ENCODE data around the gene SMTN. TPM values are rescaled to one million over a fixed set of nuclear protein-coding genes. Genes with fewer than 3 reads are reported as not detected.
A peak's percentile ranks its signal among the peaks of the same experiment; 100 is the strongest.

Gene SMTN
- total and polyA plus RNA-seq, 4 donors: 10.1 to 47.3 (median 13.8) TPM

DNA sequence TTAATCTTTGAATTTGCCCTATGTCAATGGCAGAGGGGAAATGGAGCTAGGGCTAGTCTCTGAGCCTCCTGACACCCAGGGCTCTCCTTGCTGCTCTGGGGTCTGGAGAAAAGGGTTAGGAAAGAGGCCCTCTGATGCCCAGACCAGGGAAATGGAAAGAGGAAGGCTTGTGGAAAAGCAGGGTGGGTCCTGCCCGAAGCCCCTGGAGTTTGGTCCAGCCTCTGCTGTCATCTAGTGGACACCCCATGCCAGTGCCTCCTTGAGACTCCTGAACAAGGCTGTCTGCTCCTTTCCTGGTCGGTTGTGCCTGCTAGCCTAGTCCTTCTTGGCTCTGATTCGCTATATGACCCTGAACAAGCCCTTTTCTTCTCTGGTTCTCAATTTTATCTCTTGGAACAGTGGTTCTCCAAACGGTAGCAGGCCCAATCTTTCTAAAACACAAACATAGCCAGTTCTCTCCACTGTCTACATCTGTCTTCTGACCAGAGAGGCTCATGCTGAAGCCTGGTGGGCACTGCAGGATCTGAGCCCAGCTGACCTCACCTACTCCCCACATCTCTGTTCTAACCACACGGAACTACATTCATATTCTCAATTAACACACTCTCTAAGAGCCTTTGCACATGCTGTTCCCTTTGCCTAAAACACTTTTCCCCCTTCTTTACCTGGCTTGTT, 68.0 kb downstream of the SMTN start:
- 33% methylated on average over 5 of the region's 5 CpGs for WGBS
- H3K9ac ChIP-seq (ENCODE audit: low read depth in 1 of 2, low read length in 2 of 2): no peak overlapping the region
- H3K27ac ChIP-seq (ENCODE audit: low read depth in 1 of 2, low read length in 2 of 2): no peak overlapping the region
- H3K4me3 ChIP-seq (ENCODE audit: low read depth in 1 of 3, low read length in 3 of 3): no peak overlapping the region
- peak; percentile 56 for DNase-seq (ENCODE audit: low spot score)
- no peaks in the 10 kb centered on the region for H3K36me3 ChIP-seq (ENCODE audit: control insufficient read depth in 4 of 4, insufficient read depth in 3 of 4, low read depth in 1 of 4, low read length in 3 of 4)
- TF ChIP-seq RAD21 (IDR thresholded peaks at IDR 0.05) (peak; percentile 79 to 89), NR2F2 (IDR thresholded peaks at IDR 0.05) (no peak), FOXA1 (IDR thresholded peaks at IDR 0.05) (no peak), MAX (IDR thresholded peaks at IDR 0.05) (no peak), EGR1 (IDR thresholded peaks at IDR 0.05; ENCODE audit: low read depth in 2 of 2) (no peak), HNF4G (IDR thresholded peaks at IDR 0.05) (no peak), SP1 (IDR thresholded peaks at IDR 0.05) (no peak), TAF1 (conservative IDR thresholded peaks at IDR 0.05) (no peak)
- TF ChIP-seq, protein P1, sequence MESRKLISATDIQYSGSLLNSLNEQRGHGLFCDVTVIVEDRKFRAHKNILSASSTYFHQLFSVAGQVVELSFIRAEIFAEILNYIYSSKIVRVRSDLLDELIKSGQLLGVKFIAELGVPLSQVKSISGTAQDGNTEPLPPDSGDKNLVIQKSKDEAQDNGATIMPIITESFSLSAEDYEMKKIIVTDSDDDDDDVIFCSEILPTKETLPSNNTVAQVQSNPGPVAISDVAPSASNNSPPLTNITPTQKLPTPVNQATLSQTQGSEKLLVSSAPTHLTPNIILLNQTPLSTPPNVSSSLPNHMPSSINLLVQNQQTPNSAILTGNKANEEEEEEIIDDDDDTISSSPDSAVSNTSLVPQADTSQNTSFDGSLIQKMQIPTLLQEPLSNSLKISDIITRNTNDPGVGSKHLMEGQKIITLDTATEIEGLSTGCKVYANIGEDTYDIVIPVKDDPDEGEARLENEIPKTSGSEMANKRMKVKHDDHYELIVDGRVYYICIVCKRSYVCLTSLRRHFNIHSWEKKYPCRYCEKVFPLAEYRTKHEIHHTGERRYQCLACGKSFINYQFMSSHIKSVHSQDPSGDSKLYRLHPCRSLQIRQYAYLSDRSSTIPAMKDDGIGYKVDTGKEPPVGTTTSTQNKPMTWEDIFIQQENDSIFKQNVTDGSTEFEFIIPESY (IDR thresholded peaks at IDR 0.05): no peak
- TF ChIP-seq, protein P2, sequence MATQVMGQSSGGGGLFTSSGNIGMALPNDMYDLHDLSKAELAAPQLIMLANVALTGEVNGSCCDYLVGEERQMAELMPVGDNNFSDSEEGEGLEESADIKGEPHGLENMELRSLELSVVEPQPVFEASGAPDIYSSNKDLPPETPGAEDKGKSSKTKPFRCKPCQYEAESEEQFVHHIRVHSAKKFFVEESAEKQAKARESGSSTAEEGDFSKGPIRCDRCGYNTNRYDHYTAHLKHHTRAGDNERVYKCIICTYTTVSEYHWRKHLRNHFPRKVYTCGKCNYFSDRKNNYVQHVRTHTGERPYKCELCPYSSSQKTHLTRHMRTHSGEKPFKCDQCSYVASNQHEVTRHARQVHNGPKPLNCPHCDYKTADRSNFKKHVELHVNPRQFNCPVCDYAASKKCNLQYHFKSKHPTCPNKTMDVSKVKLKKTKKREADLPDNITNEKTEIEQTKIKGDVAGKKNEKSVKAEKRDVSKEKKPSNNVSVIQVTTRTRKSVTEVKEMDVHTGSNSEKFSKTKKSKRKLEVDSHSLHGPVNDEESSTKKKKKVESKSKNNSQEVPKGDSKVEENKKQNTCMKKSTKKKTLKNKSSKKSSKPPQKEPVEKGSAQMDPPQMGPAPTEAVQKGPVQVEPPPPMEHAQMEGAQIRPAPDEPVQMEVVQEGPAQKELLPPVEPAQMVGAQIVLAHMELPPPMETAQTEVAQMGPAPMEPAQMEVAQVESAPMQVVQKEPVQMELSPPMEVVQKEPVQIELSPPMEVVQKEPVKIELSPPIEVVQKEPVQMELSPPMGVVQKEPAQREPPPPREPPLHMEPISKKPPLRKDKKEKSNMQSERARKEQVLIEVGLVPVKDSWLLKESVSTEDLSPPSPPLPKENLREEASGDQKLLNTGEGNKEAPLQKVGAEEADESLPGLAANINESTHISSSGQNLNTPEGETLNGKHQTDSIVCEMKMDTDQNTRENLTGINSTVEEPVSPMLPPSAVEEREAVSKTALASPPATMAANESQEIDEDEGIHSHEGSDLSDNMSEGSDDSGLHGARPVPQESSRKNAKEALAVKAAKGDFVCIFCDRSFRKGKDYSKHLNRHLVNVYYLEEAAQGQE (IDR thresholded peaks at IDR 0.05): no peak
- TF ChIP-seq, protein P3, sequence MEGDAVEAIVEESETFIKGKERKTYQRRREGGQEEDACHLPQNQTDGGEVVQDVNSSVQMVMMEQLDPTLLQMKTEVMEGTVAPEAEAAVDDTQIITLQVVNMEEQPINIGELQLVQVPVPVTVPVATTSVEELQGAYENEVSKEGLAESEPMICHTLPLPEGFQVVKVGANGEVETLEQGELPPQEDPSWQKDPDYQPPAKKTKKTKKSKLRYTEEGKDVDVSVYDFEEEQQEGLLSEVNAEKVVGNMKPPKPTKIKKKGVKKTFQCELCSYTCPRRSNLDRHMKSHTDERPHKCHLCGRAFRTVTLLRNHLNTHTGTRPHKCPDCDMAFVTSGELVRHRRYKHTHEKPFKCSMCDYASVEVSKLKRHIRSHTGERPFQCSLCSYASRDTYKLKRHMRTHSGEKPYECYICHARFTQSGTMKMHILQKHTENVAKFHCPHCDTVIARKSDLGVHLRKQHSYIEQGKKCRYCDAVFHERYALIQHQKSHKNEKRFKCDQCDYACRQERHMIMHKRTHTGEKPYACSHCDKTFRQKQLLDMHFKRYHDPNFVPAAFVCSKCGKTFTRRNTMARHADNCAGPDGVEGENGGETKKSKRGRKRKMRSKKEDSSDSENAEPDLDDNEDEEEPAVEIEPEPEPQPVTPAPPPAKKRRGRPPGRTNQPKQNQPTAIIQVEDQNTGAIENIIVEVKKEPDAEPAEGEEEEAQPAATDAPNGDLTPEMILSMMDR (IDR thresholded peaks at IDR 0.05; ENCODE audit: low read depth, low read length, missing input control): peak; percentile 82
- no peaks in the 10 kb centered on the region for H3K4me1 ChIP-seq (ENCODE audit: control insufficient read depth in 4 of 4, insufficient read depth in 4 of 4, low read length in 3 of 4)
- H3K9me3 ChIP-seq (ENCODE audit: control insufficient read depth in 4 of 4, low read length in 3 of 4): peaks cover 0 to 7% (median 2%) of the 10 kb centered on the region in 4 donors
- no peaks in the 10 kb centered on the region for H3K27me3 ChIP-seq (ENCODE audit: control insufficient read depth in 4 of 4, insufficient read depth in 4 of 4, low read length in 3 of 4)

DNA sequence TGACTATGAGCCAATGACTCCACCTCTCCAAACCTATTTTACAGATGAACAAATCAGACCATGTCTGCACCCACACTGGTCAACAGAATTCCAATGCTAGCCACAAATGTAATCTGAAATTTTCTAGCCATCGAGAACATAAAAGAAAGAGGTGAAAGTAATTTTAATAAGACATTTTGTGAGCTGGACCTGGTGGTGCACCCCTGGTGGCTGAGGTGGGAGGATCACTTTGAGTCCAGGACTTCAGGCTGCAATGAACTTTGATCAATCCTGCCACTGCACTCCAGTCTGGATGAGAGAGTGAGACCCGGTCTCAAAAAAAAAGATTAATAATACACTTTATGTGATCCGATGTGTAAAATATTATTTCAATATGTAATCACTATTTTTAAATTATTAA, 69.5 kb downstream of the SMTN start:
- Histone ChIP-seq H3K4me1 (ENCODE audit: control insufficient read depth in 4 of 4, insufficient read depth in 4 of 4, low read length in 3 of 4) (no peaks in the 10 kb centered on the region), H3K27me3 (ENCODE audit: control insufficient read depth in 4 of 4, insufficient read depth in 4 of 4, low read length in 3 of 4) (no peaks in the 10 kb centered on the region), H3K36me3 (ENCODE audit: control insufficient read depth in 4 of 4, insufficient read depth in 3 of 4, low read depth in 1 of 4, low read length in 3 of 4) (no peaks in the 10 kb centered on the region), H3K4me3 (ENCODE audit: low read depth in 1 of 3, low read length in 3 of 3) (no peak overlapping the region), H3K27ac (ENCODE audit: low read depth in 1 of 2, low read length in 2 of 2) (no peak overlapping the region), H3K9me3 (ENCODE audit: control insufficient read depth in 4 of 4, low read length in 3 of 4) (peaks cover 0 to 7% (median 2%) of the 10 kb centered on the region in 4 donors), H3K9ac (ENCODE audit: low read depth in 1 of 2, low read length in 2 of 2) (no peak overlapping the region)
- 39% methylated on average over 3 of the region's 3 CpGs for WGBS
- TF ChIP-seq NR2F2 (IDR thresholded peaks at IDR 0.05) (no peak), FOXA2 (IDR thresholded peaks at IDR 0.05) (no peak), GABPA (IDR thresholded peaks at IDR 0.05 in 1 of 2, conservative IDR thresholded peaks at IDR 0.05 in 1 of 2) (no peak), TAF1 (conservative IDR thresholded peaks at IDR 0.05) (no peak), HNF4A (conservative IDR thresholded peaks at IDR 0.05) (peak; percentile 57 to 80), RAD21 (IDR thresholded peaks at IDR 0.05) (peak; percentile 17 to 48), EGR1 (IDR thresholded peaks at IDR 0.05; ENCODE audit: low read depth in 2 of 2) (no peak), JUND (IDR thresholded peaks at IDR 0.05) (no peak), FOXA1 (IDR thresholded peaks at IDR 0.05) (no peak), SP1 (IDR thresholded peaks at IDR 0.05) (peak; percentile 38), MAX (IDR thresholded peaks at IDR 0.05) (no peak)
- TF ChIP-seq, protein P3 (IDR thresholded peaks at IDR 0.05; ENCODE audit: low read depth, low read length, missing input control): peak; percentile 43
- TF ChIP-seq, protein P1 (IDR thresholded peaks at IDR 0.05): no peak
- DNase-seq (ENCODE audit: low spot score): no peak

All from liver (tissue), 9 donors.